Thyroid gland (tissue), 4 donors: ENCODE results near the gene AMOT.

Experiments
- CTCF ChIP-seq, 6 experiments: fragments of 200-600 bp in 3 of 6; fragments of 450-650 bp in 3 of 6; sonication (generic) in 3 of 6; IDR thresholded peaks; one replicate each; pipeline ENCODE4 v1.5.1; 2016 to 2019; ENCODE audit warnings: antibody characterized with exemption in 6 of 6, mild to moderate bottlenecking in 2 of 6, inconsistent platforms in 1 of 6, moderate library complexity in 1 of 6
- POLR2A ChIP-seq, 2 donors: fragments of 450-650 bp; IDR thresholded peaks; one replicate each; pipeline ENCODE4 v1.6.1; 2017; ENCODE audit warnings: antibody characterized with exemption in 2 of 2, mild to moderate bottlenecking in 2 of 2, moderate library complexity in 1 of 2

GRCh38 chrX:112766774-112767173, 73.9 kb downstream of the AMOT start:
- no peak for TF ChIP-seq CTCF (IDR thresholded peaks at IDR 0.05)
- no peak for TF ChIP-seq POLR2A (IDR thresholded peaks at IDR 0.05)
